ENCODE results near the gene KBTBD6. TPM values are rescaled to one million over a fixed set of nuclear protein-coding genes. Genes with fewer than 3 reads are reported as not detected.
"Not testable (repeated sequence)": the region's sequence is repeated elsewhere in the genome, so short reads cannot be mapped to it uniquely, and the experiment has no call there.

Gene KBTBD6
- total RNA-seq, 3 donors from 2014 or later (not counting 1 experiment from before 2014, with no cell fraction given): 1.7 to 3.2 (median 3.1) TPM

GRCh38 chr13:41178040-41178439 lies 45.4 kb upstream of the KBTBD6 start:
- H3K36me3 ChIP-seq (ENCODE audit: control insufficient read depth, insufficient read depth, low read length): no peaks in the 10 kb centered on the region
- H3K4me1 ChIP-seq (ENCODE audit: control insufficient read depth, insufficient read depth, low read length): no peaks in the 10 kb centered on the region
- Mint-ChIP-seq H3K9me3 (peaks cover 0 to 3% of the 10 kb centered on the region in 2 donors), H3K27me3 (ENCODE audit: low read depth in 2 of 2) (no peaks in the 10 kb centered on the region), H3K36me3 (peaks cover 11% of the 10 kb centered on the region), H3K27ac (no peak overlapping the region), H3K4me1 (peaks cover 5 to 6% of the 10 kb centered on the region in 2 donors), H3K4me3 (no peak overlapping the region)
- intact Hi-C loops (cut with micrococcal nuclease): no loop called here
- no peaks in the 10 kb centered on the region for H3K27me3 ChIP-seq (ENCODE audit: control insufficient read depth, insufficient read depth, low read length)
- H3K27ac ChIP-seq (ENCODE audit: low read length): no peak overlapping the region
- DNase-seq (no peak), ATAC-seq (no peak)
- peaks cover 17% of the 10 kb centered on the region for H3K9me3 ChIP-seq (ENCODE audit: control insufficient read depth, insufficient read depth, low read length)
- 84% methylated on average over 5 of the region's 7 CpGs for WGBS (ENCODE audit: insufficient coverage)
- H3K4me3 ChIP-seq (ENCODE audit: low read length): no peak overlapping the region
- TF ChIP-seq CTCF (IDR thresholded peaks at IDR 0.05): no peak

GRCh38 chr13:41177616-41178015 lies 45.0 kb upstream of the KBTBD6 start:
- H3K27ac Mint-ChIP-seq: no peak overlapping the region
- H3K4me1 Mint-ChIP-seq: peaks cover 5 to 6% of the 10 kb centered on the region in 2 donors
- ATAC-seq: no peak
- Histone ChIP-seq H3K4me1 (ENCODE audit: control insufficient read depth, insufficient read depth, low read length) (no peaks in the 10 kb centered on the region), H3K27me3 (ENCODE audit: control insufficient read depth, insufficient read depth, low read length) (no peaks in the 10 kb centered on the region), H3K36me3 (ENCODE audit: control insufficient read depth, insufficient read depth, low read length) (no peaks in the 10 kb centered on the region), H3K9me3 (ENCODE audit: control insufficient read depth, insufficient read depth, low read length) (peaks cover 17% of the 10 kb centered on the region), H3K4me3 (ENCODE audit: low read length) (no peak overlapping the region), H3K27ac (ENCODE audit: low read length) (no peak overlapping the region)
- DNase-seq: no peak
- H3K9me3 Mint-ChIP-seq: peaks cover 0 to 3% of the 10 kb centered on the region in 2 donors
- H3K27me3 Mint-ChIP-seq (ENCODE audit: low read depth in 2 of 2): no peaks in the 10 kb centered on the region
- H3K4me3 Mint-ChIP-seq: no peak overlapping the region
- WGBS (ENCODE audit: insufficient coverage): no CpG with 5 or more reads among the region's 2 CpGs
- intact Hi-C loops (cut with micrococcal nuclease): no loop called here
- no peak for TF ChIP-seq CTCF (IDR thresholded peaks at IDR 0.05)
- H3K36me3 Mint-ChIP-seq: peaks cover 11% of the 10 kb centered on the region

GRCh38 chr13:41175576-41175975 lies 43.0 kb upstream of the KBTBD6 start:
- H3K27me3 Mint-ChIP-seq (ENCODE audit: low read depth in 2 of 2); H3K27ac Mint-ChIP-seq; H3K4me3 ChIP-seq (ENCODE audit: low read length); H3K36me3 ChIP-seq (ENCODE audit: control insufficient read depth, insufficient read depth, low read length); DNase-seq; intact Hi-C loops (cut with micrococcal nuclease); H3K4me1 Mint-ChIP-seq; ATAC-seq; H3K27me3 ChIP-seq (ENCODE audit: control insufficient read depth, insufficient read depth, low read length); H3K9me3 Mint-ChIP-seq; H3K4me1 ChIP-seq (ENCODE audit: control insufficient read depth, insufficient read depth, low read length); H3K27ac ChIP-seq (ENCODE audit: low read length); H3K4me3 Mint-ChIP-seq: not testable (repeated sequence)
- peaks cover 17% of the 10 kb centered on the region for H3K9me3 ChIP-seq (ENCODE audit: control insufficient read depth, insufficient read depth, low read length)
- 92% methylated on average over 7 of the region's 8 CpGs for WGBS (ENCODE audit: insufficient coverage)
- H3K36me3 Mint-ChIP-seq: peaks cover 11% of the 10 kb centered on the region

DNA sequence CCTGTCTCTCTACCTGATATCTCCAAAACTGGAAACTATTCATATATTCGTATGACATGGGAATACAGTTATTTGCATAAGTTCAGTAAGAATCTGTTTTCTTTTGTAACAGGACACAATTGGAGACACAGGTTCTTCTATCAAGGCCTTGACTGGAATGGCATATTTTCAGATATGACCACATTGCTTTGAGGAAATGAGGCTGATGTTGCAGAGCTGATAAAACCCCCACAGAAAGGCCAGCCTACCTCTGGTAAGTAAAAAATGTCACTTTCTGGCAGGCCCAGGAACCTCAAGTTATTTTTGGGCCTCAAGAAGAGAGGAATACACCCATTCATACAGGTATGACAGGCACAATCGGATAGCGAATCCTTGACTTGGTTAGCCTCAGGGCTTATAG lies 29.5 kb upstream of the KBTBD6 start:
- intact Hi-C loops (cut with micrococcal nuclease): no loop called here

More for the DNA sequence above, 29.5 kb upstream of the KBTBD6 start:
- 91% methylated on average over 2 of the region's 3 CpGs for WGBS (ENCODE audit: insufficient coverage)
- no peak for TF ChIP-seq CTCF (IDR thresholded peaks at IDR 0.05)
- H3K9me3 Mint-ChIP-seq: no peaks in the 10 kb centered on the region
- Histone ChIP-seq H3K27ac (ENCODE audit: low read length) (no peak overlapping the region), H3K4me3 (ENCODE audit: low read length) (no peak overlapping the region), H3K27me3 (ENCODE audit: control insufficient read depth, insufficient read depth, low read length) (no peaks in the 10 kb centered on the region), H3K4me1 (ENCODE audit: control insufficient read depth, insufficient read depth, low read length) (no peaks in the 10 kb centered on the region), H3K9me3 (ENCODE audit: control insufficient read depth, insufficient read depth, low read length) (no peaks in the 10 kb centered on the region), H3K36me3 (ENCODE audit: control insufficient read depth, insufficient read depth, low read length) (no peaks in the 10 kb centered on the region)
- H3K27ac Mint-ChIP-seq: no peak overlapping the region
- DNase-seq: no peak
- peaks cover 0 to 7% of the 10 kb centered on the region in 2 donors for H3K4me1 Mint-ChIP-seq
- ATAC-seq: no peak
- H3K36me3 Mint-ChIP-seq: no peaks in the 10 kb centered on the region
- H3K27me3 Mint-ChIP-seq (ENCODE audit: low read depth in 2 of 2): no peaks in the 10 kb centered on the region
- H3K4me3 Mint-ChIP-seq: no peak overlapping the region

Measured in natural killer cell (primary cell).